Parathyroid adenoma (tissue), 2 donors: ENCODE data around the gene HLCS.

Experiments used
- H2AFZ ChIP-seq: fragments of 300-600 bp; sonication (generic); one replicate; pipeline ENCODE4 v1.7.0; 2017; ENCODE audit warnings: antibody characterized with exemption, mild to moderate bottlenecking
- H3K27ac ChIP-seq: fragments of 300-600 bp; sonication (generic); one replicate; pipeline ENCODE4 v1.7.0; 2017
- H3K27me3 ChIP-seq: fragments of 300-600 bp; sonication (generic); one replicate; pipeline ENCODE4 v1.7.0; 2017; ENCODE audit warnings: low read length; ENCODE audit not compliant: control insufficient read depth, insufficient read depth
- H3K36me3 ChIP-seq: fragments of 300-600 bp; sonication (generic); one replicate; pipeline ENCODE4 v1.7.0; 2017; ENCODE audit warnings: low read length; ENCODE audit not compliant: control insufficient read depth, insufficient read depth
- H3K4me1 ChIP-seq: fragments of 300-600 bp; sonication (generic); one replicate; pipeline ENCODE4 v1.7.0; 2017; ENCODE audit warnings: control low read depth
- H3K4me2 ChIP-seq: fragments of 300-600 bp; sonication (generic); one replicate; pipeline ENCODE4 v1.7.0; 2017; ENCODE audit warnings: low read length
- H3K4me3 ChIP-seq: fragments of 300-600 bp; sonication (generic); one replicate; pipeline ENCODE4 v1.7.0; 2017; ENCODE audit warnings: low read depth, low read length
- H3K79me2 ChIP-seq: fragments of 300-600 bp; sonication (generic); one replicate; pipeline ENCODE4 v1.7.0; 2017; ENCODE audit warnings: control low read depth
- H3K9ac ChIP-seq: fragments of 300-600 bp; sonication (generic); one replicate; pipeline ENCODE4 v1.7.0; 2017; ENCODE audit warnings: mild to moderate bottlenecking
- H3K9me3 ChIP-seq: fragments of 300-600 bp; sonication (generic); one replicate; pipeline ENCODE4 v1.7.0; 2017; ENCODE audit warnings: low read length; ENCODE audit not compliant: control insufficient read depth
- TF ChIP-seq, protein P1 (sequence below): fragments of 300-600 bp; sonication (generic); IDR thresholded peaks from one replicate; pipeline ENCODE4 v1.7.0; 2017; ENCODE audit warnings: antibody characterized with exemption, mild to moderate bottlenecking
- donor health status: primary hyperparathyroidism.

The HLCS gene

DNA sequence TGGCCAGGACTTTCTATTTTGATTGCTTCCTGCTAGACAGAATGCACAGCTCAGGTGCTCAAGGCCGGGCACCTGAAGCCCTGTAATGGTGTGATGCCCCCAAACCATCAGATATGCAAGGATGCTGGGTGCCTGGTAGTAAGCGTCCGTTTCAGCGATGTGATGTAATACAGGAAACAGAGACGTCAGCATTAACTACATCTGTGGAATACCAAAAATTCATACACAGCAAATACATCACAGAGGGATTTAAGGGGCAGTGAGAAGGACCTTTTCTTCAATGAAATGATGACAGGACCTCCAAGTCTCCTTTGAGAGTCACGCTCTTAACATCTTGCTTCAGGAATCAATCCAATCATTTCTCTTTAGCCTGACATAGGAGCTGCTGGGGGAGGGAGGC lies 203.2 kb downstream of the HLCS start:
- Histone ChIP-seq H3K9me3 (no peaks in the 10 kb centered on the region), H3K36me3 (no peaks in the 10 kb centered on the region), H3K9ac (no peak overlapping the region), H2AFZ (no peak overlapping the region), H3K27ac (no peak overlapping the region), H3K4me1 (no peaks in the 10 kb centered on the region), H3K4me2 (no peak overlapping the region), H3K79me2 (no peaks in the 10 kb centered on the region), H3K27me3 (no peaks in the 10 kb centered on the region), H3K4me3 (no peak overlapping the region)
- TF ChIP-seq, protein P1, sequence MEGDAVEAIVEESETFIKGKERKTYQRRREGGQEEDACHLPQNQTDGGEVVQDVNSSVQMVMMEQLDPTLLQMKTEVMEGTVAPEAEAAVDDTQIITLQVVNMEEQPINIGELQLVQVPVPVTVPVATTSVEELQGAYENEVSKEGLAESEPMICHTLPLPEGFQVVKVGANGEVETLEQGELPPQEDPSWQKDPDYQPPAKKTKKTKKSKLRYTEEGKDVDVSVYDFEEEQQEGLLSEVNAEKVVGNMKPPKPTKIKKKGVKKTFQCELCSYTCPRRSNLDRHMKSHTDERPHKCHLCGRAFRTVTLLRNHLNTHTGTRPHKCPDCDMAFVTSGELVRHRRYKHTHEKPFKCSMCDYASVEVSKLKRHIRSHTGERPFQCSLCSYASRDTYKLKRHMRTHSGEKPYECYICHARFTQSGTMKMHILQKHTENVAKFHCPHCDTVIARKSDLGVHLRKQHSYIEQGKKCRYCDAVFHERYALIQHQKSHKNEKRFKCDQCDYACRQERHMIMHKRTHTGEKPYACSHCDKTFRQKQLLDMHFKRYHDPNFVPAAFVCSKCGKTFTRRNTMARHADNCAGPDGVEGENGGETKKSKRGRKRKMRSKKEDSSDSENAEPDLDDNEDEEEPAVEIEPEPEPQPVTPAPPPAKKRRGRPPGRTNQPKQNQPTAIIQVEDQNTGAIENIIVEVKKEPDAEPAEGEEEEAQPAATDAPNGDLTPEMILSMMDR: no peak

DNA sequence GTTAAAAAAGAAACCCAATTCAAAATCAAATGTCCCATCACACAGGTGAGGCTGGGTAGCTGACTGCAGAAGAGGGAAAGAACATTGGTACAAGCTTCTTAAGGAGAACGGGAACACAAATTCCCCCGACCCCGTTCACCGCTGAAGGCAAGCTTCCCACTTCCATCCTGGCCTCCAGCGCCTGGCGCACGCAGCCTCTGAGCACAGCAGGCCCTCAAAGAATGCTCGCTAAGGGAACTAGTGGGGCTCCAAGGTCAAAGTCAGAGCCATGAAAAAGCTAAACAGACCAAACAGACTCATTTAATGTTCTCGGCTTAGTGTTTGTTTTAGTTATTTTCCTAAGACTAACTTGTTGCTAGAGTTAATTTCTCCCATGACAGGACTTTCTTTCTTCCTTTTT lies 203.8 kb downstream of the HLCS start:
- Histone ChIP-seq H3K27ac (no peak overlapping the region), H3K79me2 (no peaks in the 10 kb centered on the region), H3K36me3 (no peaks in the 10 kb centered on the region), H3K4me1 (no peaks in the 10 kb centered on the region), H3K4me3 (no peak overlapping the region), H3K27me3 (no peaks in the 10 kb centered on the region), H3K4me2 (no peak overlapping the region), H3K9me3 (no peaks in the 10 kb centered on the region), H2AFZ (no peak overlapping the region), H3K9ac (no peak overlapping the region)
- TF ChIP-seq, protein P1: no peak

DNA sequence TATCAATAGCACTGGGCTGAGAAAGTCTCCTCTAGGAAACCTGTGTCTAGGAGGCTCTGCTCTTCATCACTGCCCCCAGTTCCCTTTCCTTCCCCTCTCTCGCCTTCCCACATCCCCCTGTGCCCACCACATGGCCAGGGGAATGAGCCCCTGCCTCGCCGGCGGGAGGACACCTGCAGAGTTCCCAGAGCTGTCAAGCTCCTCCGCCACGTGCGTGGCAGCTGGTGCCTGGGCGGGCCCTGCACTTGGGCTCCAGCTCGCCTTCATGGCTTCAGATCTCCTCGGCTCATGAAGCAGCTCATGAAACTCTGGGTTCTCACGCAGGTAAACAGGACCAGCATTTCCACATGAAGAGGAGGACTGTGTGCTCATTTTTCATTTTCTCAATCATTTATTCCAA lies 204.8 kb downstream of the HLCS start:
- H3K4me2 ChIP-seq: no peak overlapping the region
- no peaks in the 10 kb centered on the region for H3K36me3 ChIP-seq
- no peak overlapping the region for H3K27ac ChIP-seq
- H3K9ac ChIP-seq: no peak overlapping the region
- H3K9me3 ChIP-seq: no peaks in the 10 kb centered on the region
- H3K4me1 ChIP-seq: no peaks in the 10 kb centered on the region
- H3K4me3 ChIP-seq: no peak overlapping the region
- H2AFZ ChIP-seq: no peak overlapping the region
- TF ChIP-seq, protein P1: no peak
- no peaks in the 10 kb centered on the region for H3K79me2 ChIP-seq
- no peaks in the 10 kb centered on the region for H3K27me3 ChIP-seq

DNA sequence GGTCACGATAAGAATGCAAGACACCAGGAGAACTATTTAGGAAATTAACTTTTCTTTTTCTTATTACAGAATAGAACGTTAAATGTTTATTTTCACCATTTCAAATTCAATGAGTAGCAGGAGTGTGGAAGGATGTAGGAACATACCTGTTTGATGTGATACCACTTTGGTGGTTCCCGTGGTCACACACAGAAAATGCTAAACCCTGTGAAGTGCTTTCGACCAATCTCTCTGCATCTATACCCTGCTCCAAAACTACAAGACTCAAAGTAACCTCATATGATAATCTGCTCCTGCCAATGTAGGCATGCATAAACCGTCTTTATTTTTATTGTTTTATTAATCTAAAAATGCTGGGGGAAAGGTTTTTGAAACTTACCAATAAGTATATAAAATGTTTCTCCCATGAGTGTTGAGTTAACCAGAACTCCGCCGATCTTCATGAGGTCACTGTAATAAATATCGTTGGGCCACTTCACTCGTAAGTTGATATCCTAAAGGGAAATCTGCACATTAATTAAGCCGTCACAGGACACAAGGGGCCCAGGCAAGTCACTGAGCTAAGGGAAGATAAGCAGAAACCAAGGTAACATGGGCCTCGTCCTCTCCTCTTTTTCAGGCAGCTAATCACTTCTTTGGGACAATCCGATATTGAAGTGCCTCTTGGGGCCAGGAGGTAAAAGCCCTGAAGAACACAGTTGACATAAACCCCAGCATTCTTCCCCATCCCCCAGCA lies 207.0 kb downstream of the HLCS start:
- Histone ChIP-seq H3K9me3 (no peaks in the 10 kb centered on the region), H3K9ac (no peak overlapping the region), H3K36me3 (no peaks in the 10 kb centered on the region), H3K27ac (no peak overlapping the region), H3K79me2 (no peaks in the 10 kb centered on the region), H2AFZ (no peak overlapping the region), H3K27me3 (no peaks in the 10 kb centered on the region), H3K4me2 (no peak overlapping the region), H3K4me3 (no peak overlapping the region), H3K4me1 (no peaks in the 10 kb centered on the region)
- TF ChIP-seq, protein P1: no peak

DNA sequence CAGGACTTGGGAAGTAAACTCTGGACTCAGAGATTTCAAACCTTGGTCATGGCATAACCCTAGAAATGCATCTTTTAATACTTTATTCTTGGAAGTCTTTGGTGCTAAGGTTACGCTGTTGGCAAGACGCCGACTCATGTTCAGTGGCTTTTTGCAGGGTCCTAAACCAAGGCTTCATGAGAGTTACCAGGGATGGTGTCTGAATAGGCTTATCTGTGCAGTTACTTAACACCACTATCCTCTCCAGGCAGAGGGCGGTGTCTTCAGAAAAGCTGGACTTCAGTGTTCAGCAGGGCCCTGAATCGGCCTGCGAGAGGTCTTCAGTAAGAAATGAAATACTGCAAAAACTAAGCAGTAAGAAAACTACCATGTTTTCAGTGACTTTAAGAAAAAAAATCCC lies 209.3 kb downstream of the HLCS start:
- Histone ChIP-seq H3K9ac (no peak overlapping the region), H3K27me3 (no peaks in the 10 kb centered on the region), H3K9me3 (no peaks in the 10 kb centered on the region), H3K4me3 (no peak overlapping the region), H3K27ac (no peak overlapping the region), H3K79me2 (no peaks in the 10 kb centered on the region), H3K4me1 (no peaks in the 10 kb centered on the region), H3K4me2 (no peak overlapping the region), H3K36me3 (no peaks in the 10 kb centered on the region), H2AFZ (no peak overlapping the region)
- TF ChIP-seq, protein P1: no peak
